GM19240 (cell line): ENCODE data around the gene RMC1.
"Not testable (repeated sequence)": the region's sequence is repeated elsewhere in the genome, so short reads cannot be mapped to it uniquely, and the experiment has no call there.

ENCODE experiments used
- DNase-seq: peaks from one replicate; pipeline ENCODE4 v3.0.0; 2011; ENCODE audit warnings: low spot score; ENCODE audit not compliant: insufficient read length

Gene RMC1

DNA sequence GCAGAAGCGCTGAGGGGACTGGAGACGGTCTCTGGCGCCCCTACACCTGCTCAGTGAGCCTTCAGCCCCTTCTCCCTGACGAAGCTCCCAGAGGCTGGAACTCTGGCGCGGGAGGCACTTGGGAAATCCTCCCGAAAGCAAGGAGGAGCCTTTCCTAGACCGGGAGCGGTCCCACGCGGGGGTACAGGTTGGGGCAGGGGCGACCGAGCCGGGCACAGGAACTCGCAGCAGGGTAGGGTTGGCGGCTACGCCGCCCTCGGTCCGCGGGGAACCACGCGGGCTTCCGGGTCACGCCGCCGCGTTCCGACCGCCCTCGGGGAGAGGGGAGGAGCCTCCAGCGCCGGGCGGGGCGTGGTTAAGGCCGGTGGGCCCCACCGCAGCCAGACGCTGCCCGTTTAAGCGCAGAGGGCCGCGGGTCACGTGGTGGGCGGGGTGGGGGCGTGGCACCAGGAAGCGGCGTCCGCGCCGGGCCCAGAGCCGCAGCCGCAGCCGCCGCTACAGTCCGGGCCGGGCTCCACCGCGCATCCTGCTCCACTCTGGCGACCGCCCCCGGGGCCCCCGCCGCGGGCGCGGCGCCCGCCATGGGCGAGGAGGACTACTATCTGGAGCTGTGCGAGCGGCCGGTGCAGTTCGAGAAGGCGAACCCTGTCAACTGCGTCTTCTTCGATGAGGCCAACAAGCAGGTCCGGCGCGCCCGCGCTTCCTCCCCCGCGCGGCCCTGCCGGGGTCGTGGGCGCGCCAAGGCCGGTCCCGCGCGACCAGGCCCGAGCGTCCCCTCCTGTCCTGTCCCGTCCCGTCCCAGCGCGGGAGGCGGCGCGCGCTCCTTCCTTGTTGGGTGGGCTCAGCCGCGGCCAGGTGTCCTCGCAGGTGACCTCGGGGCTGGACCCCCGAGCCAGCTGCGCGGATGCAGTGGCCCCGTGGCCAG lies at the start of gene RMC1:
Gene RMC1 (plus strand): TSS at position 474 of the 925 bp plus-strand sequence. CDS start 108 bp downstream, at position 582.
- peak; percentile 61 for DNase-seq

DNA sequence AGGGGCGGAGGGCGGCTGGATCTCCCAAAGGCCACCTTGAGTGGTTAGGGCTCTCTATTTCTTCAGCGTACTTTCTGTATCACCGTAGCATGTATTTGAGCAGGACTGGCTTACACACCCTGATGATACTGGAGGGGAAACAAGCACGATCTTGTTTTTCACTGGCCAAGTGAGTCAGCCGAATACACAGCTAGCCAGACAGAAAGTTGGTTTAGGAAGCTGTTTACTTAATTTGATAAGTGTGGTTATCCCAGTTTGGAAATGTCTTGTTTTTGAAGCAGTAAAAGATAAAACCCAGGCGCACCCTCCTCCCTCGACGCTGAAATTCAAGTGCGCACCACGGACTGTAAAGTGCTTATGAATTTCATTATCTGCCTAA lies 49.6 kb upstream of the RMC1 start:
- DNase-seq, result no peak

DNA sequence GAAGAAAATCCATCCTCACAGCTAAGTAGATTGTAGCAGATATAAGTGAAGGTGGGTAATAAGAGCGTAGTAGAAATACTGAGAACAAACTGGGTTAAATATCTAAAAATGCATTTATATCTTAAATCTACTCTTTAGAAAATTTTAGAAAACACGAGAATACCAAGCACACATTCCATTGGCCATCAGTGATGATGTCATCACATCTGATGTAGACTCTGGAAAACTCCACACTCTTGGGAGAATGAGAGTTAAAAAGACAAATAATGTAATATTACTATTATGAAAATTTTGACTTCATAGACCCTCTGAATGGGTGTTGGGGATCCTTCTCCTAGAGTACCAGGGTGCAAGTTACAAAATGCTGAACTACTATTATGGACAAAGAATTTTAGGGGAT lies 46.5 kb upstream of the RMC1 start:
- DNase-seq, result no peak

DNA sequence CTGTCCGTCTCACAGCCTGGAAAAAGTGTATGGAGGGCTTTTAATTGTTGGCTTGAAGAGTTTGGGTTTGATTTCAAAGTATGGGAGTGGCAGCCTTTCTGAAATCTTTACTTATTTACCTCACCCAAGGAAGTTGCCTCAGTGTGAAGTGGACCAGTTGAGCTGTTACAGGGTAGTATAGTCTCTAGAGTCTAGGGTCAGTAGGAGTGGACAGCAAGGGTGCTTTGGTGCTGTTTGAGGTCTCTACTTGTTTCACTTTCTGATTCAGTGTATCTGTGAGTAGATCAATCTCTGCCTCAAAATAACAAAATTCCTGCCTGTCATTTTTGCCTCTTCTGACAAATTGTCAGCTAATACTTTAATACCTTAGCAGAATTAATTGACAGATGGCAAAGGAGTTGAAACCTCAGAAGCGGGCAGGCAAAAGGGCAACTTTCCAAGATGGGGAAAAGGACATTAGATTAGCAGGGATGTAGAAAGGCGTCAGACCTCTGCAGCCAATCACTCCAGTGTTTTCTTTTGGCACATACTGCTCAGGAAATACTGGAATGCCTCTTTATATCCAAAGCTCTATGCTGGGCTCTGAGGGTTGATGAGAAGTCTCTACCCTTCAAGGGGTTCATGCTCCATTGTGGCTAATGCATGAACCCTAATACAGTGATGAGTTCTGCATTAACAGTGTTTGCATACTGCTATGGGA lies 44.3 kb upstream of the RMC1 start:
- no peak for DNase-seq

DNA sequence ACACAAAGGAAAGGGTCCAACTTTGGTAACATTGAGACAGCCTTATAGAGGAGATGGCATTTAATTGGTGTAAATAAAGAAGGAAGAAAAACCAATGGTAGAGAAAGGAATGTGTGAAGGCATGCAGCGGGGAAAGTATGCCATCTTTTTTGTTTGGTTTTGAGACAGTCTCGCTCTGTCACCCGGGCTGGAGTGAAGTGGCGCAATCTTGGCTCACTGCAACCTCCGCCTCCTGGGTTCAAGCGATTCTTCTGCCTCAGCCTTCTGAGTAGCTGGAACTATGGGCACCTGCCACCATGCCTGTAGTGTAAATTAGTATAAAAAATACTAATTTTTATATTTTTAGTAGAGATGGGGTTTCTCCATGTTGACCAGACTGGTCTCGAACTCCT lies 43.8 kb upstream of the RMC1 start:
- DNase-seq, result no peak

DNA sequence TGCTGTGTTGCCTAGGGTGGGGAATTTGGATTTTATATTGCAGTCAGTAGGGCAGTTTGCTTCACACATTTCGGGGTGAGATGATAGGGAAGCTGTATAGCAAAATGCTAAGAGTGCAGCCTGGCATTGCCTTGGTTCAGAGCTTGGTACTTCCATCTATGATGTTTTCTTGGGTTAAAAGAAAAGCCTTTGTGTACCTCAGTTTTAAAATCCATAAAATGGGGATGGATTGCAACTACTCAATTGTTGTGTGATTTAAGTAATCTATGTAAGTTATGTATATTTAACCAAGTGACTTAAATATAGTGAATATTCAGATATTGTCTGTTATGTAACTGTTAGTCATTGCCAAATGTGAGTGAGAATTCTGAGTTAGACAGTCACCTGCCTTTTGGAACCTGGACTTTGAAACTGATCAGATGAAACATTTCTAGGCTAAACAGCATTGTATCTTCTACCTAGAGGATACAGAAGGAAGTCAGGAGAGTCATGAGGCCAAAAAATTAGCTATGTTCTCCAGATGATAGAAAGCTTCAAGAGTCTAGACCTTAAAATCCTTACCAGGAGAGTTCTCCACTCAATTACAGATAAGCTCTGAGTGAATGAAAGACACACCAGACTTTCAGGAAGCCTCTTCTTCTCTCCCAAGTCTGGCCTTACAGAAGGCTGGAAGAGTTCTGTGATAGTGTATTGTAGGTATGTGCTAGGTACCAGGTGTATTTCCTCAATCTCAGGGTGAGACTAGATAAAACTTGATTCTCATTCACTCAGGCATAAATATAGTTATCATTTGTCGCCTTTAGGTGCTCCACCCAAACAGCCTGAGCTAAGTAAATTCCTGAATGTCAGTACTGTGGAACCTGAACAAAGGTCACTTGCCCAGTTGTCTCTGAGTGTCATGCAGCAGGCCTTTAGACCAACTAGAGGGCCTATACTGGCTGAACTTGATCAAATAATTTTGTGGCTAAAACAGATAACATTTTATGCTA lies 42.7 kb upstream of the RMC1 start:
- no peak for DNase-seq

DNA sequence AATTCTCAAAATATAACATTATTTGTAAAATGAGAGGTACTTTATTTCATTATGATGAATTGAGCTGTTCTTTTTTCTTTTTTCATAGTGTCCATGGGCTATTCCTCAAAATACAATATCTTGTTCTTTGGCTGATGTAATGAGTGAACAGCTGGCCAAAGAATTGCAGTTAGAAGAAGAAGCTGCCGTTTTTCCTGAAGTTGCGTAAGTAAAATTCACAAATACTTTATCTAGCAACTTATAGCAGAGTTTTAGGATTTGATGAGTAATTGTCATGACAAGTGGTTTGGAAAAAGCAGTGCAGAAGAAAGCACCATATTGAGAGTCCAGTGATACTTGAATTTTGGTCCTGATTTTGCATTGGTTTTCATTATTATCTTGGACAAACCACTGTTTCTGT lies 40.4 kb upstream of the RMC1 start:
- DNase-seq, result no peak

DNA sequence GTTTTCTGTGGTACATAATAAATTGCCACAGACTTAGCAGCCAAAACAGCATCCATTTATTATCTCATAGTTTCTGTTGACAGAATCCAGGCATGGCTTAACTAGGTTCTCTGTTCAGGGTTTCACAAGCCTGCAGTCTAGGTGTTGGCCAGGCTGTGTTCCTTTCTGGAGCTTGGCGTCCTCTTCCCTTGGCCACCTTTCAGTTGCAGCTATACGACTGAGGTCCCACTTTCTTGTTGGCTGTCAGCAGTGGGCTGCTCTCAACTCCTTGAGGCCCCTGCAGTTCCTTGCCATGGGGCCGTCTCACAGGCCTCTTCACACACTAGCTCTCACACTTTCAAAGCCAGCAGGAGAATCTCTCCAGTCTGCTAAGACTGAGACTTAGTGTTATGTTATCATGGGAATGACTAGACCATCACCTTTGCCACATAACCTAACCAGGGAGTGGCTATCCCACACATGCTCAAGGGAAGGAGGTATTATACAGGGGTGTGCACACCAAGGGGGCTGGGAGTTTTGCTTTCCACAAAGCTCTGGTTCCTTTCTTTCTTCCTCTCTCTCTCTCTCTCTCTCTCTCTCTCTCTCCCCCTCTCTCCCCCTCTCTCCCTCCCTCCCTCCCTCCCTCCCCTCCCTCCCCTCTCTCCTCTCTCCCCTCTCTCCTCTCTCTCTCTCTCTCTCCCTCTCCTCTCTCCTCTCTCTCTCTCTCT lies 34.4 kb upstream of the RMC1 start:
- no peak for DNase-seq

DNA sequence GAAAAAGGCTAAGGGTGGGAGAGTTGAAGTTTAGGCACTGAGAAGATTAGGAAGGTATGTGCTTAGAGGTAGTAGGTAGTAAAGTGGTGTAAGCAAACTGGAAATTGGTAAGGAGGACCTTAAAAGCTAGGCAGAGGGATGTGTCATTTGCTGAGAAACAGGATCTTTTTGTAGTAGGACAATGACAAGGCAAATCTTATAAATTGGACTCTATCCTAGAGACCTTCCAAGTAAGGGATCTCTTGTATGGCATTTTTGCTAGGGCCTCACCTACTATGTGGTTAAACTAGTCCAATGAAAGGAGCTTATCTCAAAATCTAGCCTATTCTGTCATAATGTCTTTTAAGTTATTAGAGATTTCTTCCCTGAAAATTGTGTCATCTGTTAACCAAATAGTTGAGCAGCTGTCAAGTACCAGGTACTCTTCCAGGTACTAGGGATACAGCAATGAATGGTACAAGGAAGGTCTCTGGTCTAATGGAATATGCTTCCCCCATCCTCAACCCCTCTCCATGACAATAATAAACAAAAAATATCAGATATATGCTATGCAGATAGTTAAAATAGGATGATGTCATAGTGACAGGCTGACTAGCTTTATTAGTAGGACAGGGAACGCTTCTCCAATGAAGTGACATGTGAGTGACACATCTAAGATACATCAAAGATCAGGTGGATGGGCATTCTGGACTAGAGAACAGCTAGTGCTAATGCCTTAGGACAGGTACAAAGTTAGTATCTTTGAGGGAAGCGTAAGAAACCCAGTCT lies 32.5 kb upstream of the RMC1 start:
- no peak for DNase-seq

DNA sequence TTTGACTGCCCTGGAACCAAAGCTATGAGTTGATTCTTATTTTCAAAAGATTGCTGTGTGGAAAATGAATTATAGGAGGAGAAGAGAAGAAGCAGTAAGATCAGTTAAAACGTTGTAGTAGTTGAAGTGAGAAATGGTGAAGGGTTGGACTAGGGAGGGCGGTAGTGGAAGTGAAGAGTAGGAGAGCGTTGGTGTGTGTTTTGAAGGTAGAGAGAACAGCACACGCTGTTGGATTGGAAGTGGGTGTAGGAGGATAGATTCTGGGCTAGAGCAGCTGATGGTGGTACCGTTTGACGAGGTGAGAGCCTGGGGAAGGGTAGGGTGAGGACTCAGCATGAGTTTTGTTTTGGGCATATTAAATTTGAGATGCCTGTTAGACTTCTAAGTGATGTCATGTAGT lies 31.8 kb upstream of the RMC1 start:
- DNase-seq, result no peak

DNA sequence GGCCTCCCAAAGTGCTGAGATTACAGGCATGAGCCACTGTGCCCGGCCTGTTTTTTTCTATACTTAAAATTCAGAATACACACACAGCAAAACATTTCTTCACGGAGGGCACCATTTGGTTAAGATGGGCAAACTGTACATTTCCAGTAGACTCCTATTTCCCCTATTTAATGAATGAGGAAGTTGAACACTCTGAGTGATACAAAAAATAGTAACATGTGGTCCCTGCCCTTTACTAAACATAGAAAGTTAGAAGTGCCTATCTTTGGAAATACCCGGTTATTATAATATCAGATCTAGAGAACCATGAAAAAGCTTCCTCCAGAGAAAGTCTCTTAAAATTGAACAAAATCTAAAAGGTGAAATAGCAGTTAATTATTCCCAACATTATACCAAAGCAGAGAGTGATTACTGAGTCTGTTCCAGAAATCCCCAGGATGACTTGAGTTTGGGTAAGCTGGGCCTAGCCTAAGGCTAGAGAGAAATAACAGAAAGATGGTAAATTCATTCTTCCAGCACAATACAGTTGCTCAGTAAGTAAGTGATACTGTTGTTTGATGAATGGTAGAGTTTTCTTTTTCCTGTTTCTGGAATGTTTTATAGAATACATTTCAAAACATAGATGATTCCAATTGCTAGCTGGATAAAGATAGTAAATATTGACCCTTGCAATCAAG lies 23.3 kb upstream of the RMC1 start:
- no peak for DNase-seq

DNA sequence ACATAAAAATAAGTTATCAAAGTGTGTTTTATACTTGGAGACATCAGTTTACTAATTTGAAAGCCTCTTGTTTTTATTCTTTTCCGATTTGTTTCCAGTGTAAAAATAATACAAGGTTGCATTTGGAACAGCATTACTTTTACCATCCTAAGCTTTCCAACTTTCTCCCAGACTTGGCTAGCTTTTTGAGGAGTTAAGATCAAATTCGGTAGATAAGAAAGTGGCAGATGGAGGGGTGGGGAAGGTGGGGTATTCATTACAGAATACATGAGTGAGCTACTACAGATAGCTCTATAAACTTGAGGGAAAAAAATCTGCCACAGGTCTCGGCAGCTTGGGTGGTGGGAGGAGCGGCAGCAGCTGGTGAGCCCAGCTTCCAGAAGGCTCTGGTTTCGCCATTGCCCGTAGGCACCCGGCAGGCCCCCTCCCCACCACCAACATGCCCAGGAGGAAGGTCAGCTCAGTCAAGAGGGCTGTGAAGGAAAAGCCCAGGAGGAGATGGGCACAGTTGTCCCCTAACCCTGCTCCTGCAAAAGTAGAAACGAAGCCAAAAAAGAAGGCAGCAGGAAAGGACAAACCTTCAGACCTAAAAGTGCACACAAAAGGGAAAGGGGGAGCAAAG lies 18.6 kb upstream of the RMC1 start:
- DNase-seq, result no peak

DNA sequence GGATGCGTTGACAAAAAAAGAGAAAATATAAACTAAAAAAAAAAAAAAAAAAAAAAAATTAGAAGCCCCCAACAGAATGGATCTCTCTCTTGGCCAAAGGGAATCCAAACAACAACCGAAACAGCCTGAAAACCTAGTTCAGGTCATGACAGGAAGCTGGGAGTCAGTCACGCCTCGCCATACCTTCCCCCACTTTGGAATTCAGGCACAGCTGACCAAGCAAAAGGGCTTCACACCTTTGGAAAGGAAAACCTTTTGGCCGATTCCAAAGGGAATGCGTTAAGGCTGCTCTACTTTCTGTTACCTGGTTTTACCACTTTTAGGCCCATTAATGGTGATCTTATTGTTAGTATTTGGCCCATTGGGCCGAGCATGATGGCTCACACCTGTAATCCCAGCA lies 17.9 kb upstream of the RMC1 start:
- DNase-seq, result no peak

DNA sequence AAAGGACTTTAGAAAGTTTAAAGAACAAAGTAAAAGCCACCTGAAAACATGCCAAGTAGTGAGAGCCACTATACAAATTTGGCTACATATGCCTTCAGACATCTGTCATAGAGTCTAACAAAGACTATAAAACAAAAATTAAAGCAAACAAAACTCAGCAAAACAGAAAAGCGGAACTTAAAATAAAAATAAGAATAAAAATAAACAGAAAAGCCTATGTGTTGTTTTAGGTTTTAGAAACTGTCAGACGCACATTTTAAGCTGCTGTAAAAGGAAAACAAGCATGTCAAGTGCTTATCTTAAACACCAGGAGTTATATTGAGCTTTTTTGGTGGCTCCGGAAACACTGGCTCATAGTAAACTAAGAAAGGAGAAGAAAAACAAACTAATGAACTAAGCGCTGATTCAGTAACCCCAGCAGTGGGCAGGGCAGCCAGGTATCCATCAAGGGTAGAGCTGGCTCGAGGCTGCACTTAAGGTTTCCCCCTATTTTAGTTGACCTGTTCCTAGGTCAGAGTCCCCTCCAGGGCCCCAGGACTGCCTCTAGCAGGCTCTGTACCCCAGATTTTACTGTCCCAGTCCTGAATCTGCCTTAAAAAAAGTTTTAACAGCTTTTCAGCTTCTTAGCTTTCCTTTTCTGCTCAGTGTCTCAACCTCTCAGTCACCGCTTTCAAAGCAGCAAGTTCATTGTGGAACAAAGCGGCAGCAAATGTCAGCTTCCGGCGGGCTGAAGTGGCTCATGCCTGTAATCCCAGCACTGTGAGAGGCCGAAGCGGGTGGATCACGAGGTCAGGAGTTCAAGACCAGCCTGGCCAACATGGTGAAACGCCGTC lies 15.4 kb upstream of the RMC1 start:
- no peak for DNase-seq

DNA sequence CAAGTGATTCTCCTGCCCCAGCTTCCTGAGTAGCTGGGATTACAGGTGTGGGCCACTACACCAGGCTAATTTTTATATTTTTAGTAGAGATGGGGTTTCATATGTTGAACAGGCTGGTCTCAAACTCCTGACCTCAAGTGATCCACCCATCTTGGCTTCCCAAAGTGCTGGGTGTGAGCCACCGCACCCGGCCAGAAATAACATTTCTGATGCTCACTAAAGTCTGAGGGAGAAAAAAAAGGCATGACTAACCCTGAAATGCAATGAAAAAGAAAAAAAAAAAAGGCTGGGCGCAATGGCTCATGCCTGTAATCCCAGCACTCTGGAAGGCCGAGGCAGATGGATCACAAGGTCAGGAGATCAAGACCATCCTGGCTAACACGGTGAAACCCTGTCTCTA lies 13.7 kb upstream of the RMC1 start:
- DNase-seq, result not testable (repeated sequence)

DNA sequence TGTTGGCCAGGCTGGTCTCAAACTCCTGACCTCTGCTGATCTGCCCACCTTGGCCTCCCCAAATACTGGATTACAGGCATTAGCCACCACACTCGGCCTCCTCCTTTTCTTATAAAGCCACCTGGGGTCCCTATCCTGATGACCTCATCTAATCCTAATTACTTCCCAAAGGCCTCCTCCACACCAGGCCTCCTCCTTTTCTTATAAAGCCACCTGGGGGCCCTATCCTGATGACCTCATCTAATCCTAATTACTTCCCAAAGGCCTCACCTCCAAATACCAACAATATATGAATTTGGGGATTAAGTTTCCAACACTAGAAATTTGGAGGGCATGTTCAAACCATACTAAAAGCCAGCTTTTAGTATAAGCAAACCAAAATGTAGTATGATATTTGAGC lies 9.7 kb upstream of the RMC1 start:
- no peak for DNase-seq

DNA sequence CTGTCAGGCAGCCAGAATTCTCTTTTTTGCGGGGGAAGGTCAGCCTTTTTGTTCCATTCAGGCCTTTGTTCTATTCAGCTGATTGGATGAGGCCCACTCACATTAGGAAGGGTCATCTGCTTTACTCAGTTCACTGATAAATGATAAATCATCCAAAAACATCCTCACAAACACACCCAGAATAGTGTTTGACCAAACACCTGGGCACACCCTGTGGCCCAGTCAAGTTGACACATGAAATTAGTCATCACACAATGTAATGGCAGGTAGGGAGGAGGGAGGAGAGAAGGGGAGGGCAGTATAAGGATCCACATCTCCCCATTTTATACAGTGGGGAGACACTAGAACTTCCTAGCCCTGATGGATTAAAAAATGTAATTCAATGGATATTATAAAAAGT lies 8.3 kb upstream of the RMC1 start:
- DNase-seq, result no peak

DNA sequence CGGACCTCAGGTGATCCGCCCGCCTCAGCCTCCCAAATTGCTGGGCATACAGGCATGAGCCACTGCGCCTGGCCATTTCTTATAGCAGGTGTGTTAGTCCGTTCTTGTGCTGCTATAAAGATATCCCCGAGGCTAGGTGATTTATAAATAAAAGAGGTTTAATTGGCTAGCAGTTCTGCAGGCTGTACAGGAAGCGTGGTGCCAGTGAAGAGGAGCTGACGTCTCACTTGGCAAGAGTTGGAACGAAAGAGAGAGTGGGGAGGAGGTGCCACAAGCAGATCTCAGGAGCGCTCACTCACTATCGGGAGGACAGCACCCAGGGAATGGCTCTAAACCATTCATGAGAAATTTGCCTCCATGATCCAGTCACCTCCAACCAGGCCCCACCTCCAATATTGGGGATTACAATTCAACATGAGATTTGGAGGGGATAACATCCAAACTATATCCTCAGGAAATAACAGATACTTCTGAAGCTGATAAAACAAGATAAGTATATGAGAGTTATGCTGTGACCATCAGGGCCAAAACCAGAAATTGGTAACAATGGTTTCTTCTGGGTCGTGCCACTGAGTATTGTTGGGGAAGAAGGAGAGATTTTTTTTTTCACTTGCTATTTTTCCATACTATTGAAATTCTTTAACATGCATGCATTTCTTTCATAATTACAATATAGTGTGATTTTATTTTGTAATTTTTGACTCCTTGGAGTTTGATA lies 7.4 kb upstream of the RMC1 start:
- no peak for DNase-seq
